ENCODE data around the gene SCAMP4. TPM values are rescaled to one million over a fixed set of nuclear protein-coding genes. Genes with fewer than 3 reads are reported as not detected.

The SCAMP4 gene
- total and polyA plus RNA-seq, 2 experiments from 2014 or later = 39.4 to 106 TPM

DNA sequence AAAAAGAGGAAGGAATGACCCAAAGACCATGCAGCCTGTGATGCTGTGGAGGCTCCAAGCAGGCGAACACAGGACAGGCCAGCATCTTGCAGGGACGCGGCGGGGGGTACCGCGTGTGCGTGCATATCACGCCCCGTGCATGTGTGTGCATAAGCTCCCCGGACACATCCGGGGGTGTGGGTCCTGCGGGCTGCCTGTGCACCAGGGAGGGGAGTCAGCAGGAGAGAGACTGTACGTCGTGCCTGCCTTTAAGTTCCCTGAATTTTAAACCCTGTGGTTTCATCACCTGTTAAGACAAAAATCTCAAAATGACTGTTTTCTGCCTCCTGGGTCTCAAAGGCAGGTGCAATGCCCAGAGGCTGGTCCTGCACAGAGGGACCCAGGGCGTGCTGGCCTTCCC lies 16.6 kb downstream of the SCAMP4 start:
- TF ChIP-seq CREB1 (CRISPR knock-in tag; IDR thresholded peaks at IDR 0.05; ENCODE audit: low read depth) = no peak
- Histone ChIP-seq H3K79me2 (replicated peaks; ENCODE audit: insufficient read depth) (no peaks in the 10 kb centered on the region), H3K27ac (ENCODE audit: low read depth) (no peak overlapping the region), H3K4me1 (ENCODE audit: insufficient read depth) (no peaks in the 10 kb centered on the region), H3K36me3 (ENCODE audit: insufficient read depth) (no peaks in the 10 kb centered on the region; the same call in 1 of the 2 replicates), H3K9me2 (ENCODE audit: insufficient read depth) (no peaks in the 10 kb centered on the region), H3F3A (replicated peaks; ENCODE audit: low read depth) (no peaks in the 10 kb centered on the region), H2AFZ (no peak overlapping the region), H3K27me3 (ENCODE audit: insufficient read depth) (no peaks in the 10 kb centered on the region), H4K20me1 (replicated peaks; ENCODE audit: insufficient read depth) (peaks cover 4% of the 10 kb centered on the region; the same call in 1 of the 2 replicates), H3K4me3 (no peak overlapping the region), H3K4me2 (no peak overlapping the region)
- Mint-ChIP-seq H3K4me3 (no peak overlapping the region), H3K36me3 (ENCODE audit: low read depth) (peaks cover 51% of the 10 kb centered on the region), H3K27me3 (ENCODE audit: insufficient read depth, low read depth, poor library complexity) (peaks cover 6% of the 10 kb centered on the region), H3K27ac (no peak overlapping the region), H3K4me1 (peaks cover 3% of the 10 kb centered on the region; the same call in 1 of the 3 replicates), H3K9me3 (no peaks in the 10 kb centered on the region)
- DNase-seq (ENCODE audit: low spot score) = no peak
- no peak for ATAC-seq

DNA sequence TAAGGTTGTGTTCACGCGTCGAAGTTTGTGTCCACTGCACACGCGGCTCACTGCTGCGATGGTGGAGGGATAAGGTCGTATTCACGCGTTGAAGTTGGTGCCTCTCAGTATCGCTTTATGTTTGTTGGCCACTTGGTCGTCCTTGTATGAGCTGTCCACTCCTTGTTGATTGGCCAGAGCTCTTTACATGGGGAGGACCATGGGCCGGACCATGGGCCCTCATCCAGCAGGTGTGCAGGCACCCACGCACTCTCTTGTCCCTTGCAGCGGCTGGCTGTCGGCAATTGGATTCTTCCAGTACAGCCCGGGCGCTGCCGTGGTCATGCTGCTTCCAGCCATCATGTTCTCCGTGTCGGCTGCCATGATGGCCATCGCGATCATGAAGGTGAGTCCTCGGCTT lies 17.6 kb downstream of the SCAMP4 start:
- no peaks in the 10 kb centered on the region for H3K4me1 ChIP-seq (ENCODE audit: insufficient read depth)
- ATAC-seq = no peak
- H3K27me3 Mint-ChIP-seq (ENCODE audit: insufficient read depth, low read depth, poor library complexity) = peaks cover 8% of the 10 kb centered on the region

DNA sequence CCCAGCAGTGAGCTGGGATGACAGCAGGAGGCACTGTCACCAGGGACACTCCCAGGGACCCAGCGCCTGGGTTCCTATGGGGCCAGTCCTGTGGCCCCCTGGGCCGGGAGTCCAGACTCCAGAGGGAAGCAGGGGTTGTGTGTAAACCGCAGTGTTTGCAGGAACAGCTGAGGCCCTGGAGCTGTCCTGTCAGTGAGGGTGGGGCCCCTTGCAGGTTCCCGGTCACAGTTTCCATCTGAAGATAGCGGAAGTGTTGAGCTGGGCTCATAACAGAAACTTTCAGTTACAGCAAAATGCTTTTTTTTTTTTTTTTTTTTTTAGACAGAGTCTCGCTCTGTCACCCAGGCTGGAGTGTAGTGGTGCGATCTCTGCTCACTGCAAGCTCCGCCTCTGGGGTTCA lies 18.1 kb downstream of the SCAMP4 start:
- DNase-seq (ENCODE audit: low spot score) (no peak), ATAC-seq (no peak)
- Mint-ChIP-seq H3K4me3 (no peak overlapping the region), H3K27ac (no peak overlapping the region), H3K9me3 (0 out of 3 replicates have a peak, but pooled peaks cover 2% of the 10 kb centered on the region), H3K27me3 (ENCODE audit: insufficient read depth, low read depth, poor library complexity) (peaks cover 12% of the 10 kb centered on the region), H3K4me1 (peaks cover 3% of the 10 kb centered on the region; the same call in 1 of the 3 replicates), H3K36me3 (ENCODE audit: low read depth) (peaks cover 46% of the 10 kb centered on the region)
- Histone ChIP-seq H3K36me3 (ENCODE audit: insufficient read depth) (no peaks in the 10 kb centered on the region; the same call in 1 of the 2 replicates), H3K4me3 (no peak overlapping the region), H2AFZ (no peak overlapping the region), H3F3A (replicated peaks; ENCODE audit: low read depth) (no peaks in the 10 kb centered on the region), H3K27ac (ENCODE audit: low read depth) (no peak overlapping the region), H3K9me2 (ENCODE audit: insufficient read depth) (no peaks in the 10 kb centered on the region), H3K4me1 (ENCODE audit: insufficient read depth) (no peaks in the 10 kb centered on the region), H3K79me2 (replicated peaks; ENCODE audit: insufficient read depth) (no peaks in the 10 kb centered on the region), H3K27me3 (ENCODE audit: insufficient read depth) (no peaks in the 10 kb centered on the region), H4K20me1 (replicated peaks; ENCODE audit: insufficient read depth) (peaks cover 4% of the 10 kb centered on the region; the same call in 1 of the 2 replicates), H3K4me2 (no peak overlapping the region)
- TF ChIP-seq CREB1 (CRISPR knock-in tag; IDR thresholded peaks at IDR 0.05; ENCODE audit: low read depth) (no peak), ZNF114 (CRISPR knock-in tag; IDR thresholded peaks at IDR 0.05) (no peak)
- TF ChIP-seq, protein P1, sequence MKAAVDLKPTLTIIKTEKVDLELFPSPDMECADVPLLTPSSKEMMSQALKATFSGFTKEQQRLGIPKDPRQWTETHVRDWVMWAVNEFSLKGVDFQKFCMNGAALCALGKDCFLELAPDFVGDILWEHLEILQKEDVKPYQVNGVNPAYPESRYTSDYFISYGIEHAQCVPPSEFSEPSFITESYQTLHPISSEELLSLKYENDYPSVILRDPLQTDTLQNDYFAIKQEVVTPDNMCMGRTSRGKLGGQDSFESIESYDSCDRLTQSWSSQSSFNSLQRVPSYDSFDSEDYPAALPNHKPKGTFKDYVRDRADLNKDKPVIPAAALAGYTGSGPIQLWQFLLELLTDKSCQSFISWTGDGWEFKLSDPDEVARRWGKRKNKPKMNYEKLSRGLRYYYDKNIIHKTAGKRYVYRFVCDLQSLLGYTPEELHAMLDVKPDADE (IDR thresholded peaks at IDR 0.05) = no peak
- TF ChIP-seq, protein P2, sequence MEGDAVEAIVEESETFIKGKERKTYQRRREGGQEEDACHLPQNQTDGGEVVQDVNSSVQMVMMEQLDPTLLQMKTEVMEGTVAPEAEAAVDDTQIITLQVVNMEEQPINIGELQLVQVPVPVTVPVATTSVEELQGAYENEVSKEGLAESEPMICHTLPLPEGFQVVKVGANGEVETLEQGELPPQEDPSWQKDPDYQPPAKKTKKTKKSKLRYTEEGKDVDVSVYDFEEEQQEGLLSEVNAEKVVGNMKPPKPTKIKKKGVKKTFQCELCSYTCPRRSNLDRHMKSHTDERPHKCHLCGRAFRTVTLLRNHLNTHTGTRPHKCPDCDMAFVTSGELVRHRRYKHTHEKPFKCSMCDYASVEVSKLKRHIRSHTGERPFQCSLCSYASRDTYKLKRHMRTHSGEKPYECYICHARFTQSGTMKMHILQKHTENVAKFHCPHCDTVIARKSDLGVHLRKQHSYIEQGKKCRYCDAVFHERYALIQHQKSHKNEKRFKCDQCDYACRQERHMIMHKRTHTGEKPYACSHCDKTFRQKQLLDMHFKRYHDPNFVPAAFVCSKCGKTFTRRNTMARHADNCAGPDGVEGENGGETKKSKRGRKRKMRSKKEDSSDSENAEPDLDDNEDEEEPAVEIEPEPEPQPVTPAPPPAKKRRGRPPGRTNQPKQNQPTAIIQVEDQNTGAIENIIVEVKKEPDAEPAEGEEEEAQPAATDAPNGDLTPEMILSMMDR (conservative IDR thresholded peaks at IDR 0.05; ENCODE audit: low read depth in 2 of 2) = no peak

More for the DNA sequence above, 17.6 kb downstream of the SCAMP4 start:
- no peaks in the 10 kb centered on the region for H3K9me2 ChIP-seq (ENCODE audit: insufficient read depth)
- no peak overlapping the region for H2AFZ ChIP-seq
- no peaks in the 10 kb centered on the region for H3F3A ChIP-seq (replicated peaks; ENCODE audit: low read depth)
- H3K9me3 Mint-ChIP-seq = 0 out of 3 replicates have a peak, but pooled peaks cover 2% of the 10 kb centered on the region
- peaks cover 51% of the 10 kb centered on the region for H3K36me3 Mint-ChIP-seq (ENCODE audit: low read depth)
- H3K27ac Mint-ChIP-seq = no peak overlapping the region
- no peak overlapping the region for H3K27ac ChIP-seq (ENCODE audit: low read depth)
- no peak for DNase-seq (ENCODE audit: low spot score)
- no peak overlapping the region for H3K4me2 ChIP-seq
- H3K4me3 ChIP-seq = no peak overlapping the region
- no peak overlapping the region for H3K4me3 Mint-ChIP-seq
- H4K20me1 ChIP-seq (replicated peaks; ENCODE audit: insufficient read depth) = peaks cover 4% of the 10 kb centered on the region; the same call in 1 of the 2 replicates
- H3K4me1 Mint-ChIP-seq = peaks cover 3% of the 10 kb centered on the region; the same call in 1 of the 3 replicates
- no peaks in the 10 kb centered on the region; the same call in 1 of the 2 replicates for H3K36me3 ChIP-seq (ENCODE audit: insufficient read depth)
- no peak for TF ChIP-seq POLR2AphosphoS5 (IDR thresholded peaks at IDR 0.05; ENCODE audit: low read depth)
- TF ChIP-seq ZNF331 (CRISPR knock-in tag; IDR thresholded peaks at IDR 0.05; ENCODE audit: low read depth) = no peak
- no peak for TF ChIP-seq STAT1 (IDR thresholded peaks at IDR 0.05; ENCODE audit: unreplicated experiment)
- TF ChIP-seq EZH2phosphoT487 (IDR thresholded peaks at IDR 0.05; ENCODE audit: unreplicated experiment) = no peak
- TF ChIP-seq NANOG (IDR thresholded peaks at IDR 0.05; ENCODE audit: borderline replicate concordance) = no peak
- TF ChIP-seq, protein P2 (conservative IDR thresholded peaks at IDR 0.05; ENCODE audit: low read depth in 2 of 2) = no peak
- H3K27me3 ChIP-seq (ENCODE audit: insufficient read depth) = no peaks in the 10 kb centered on the region
- H3K79me2 ChIP-seq (replicated peaks; ENCODE audit: insufficient read depth) = no peaks in the 10 kb centered on the region

Measured in GM23338 (cell line).